Heart right ventricle (tissue), 16 donors: ENCODE results near the gene MBNL2. TPM values are rescaled to one million over a fixed set of nuclear protein-coding genes. Genes with fewer than 3 reads are reported as not detected.
A peak's percentile ranks its signal among the peaks of the same experiment; 100 is the strongest.

Experiments
- ATAC-seq, 8 donors: fragments of 200-7000 bp; cut with Tn5 transposase; one replicate each; pipeline ENCODE4 v1.9.1; 2020; ENCODE audit warnings: mild to moderate bottlenecking in 8 of 8, moderate library complexity in 8 of 8, moderate number of reproducible peaks in 1 of 8
- DNase-seq, 2 donors: peaks; one replicate each; pipeline ENCODE4 v3.0.0-alpha.2; 2020
- H3K27ac ChIP-seq, 10 donors: fragments of 200-600 bp; sonication (generic) in 2 of 10; one replicate each; pipeline versions ENCODE4 v1.5.0 to v1.8.0; 2020 to 2022; ENCODE audit warnings: mild to moderate bottlenecking in 3 of 10
- H3K27me3 ChIP-seq, 7 donors: fragments of 200-600 bp; one replicate each; pipeline ENCODE4 v1.8.0; 2021 to 2022; ENCODE audit warnings: mild to moderate bottlenecking in 2 of 7
- H3K36me3 ChIP-seq, 9 donors: fragments of 200-600 bp; sonication (generic) in 1 of 9; one replicate each; pipeline versions ENCODE4 v1.5.0 to v1.8.0; 2020 to 2022; ENCODE audit warnings: mild to moderate bottlenecking in 2 of 9
- H3K4me1 ChIP-seq, 9 donors: fragments of 200-600 bp; sonication (generic) in 1 of 9; one replicate each; pipeline versions ENCODE4 v1.5.0 to v1.8.0; 2020 to 2022; ENCODE audit warnings: mild to moderate bottlenecking in 4 of 9
- H3K4me3 ChIP-seq, 10 donors: fragments of 200-600 bp; sonication (generic) in 2 of 10; one replicate each; pipeline versions ENCODE4 v1.5.0 to v1.8.0; 2020 to 2022; ENCODE audit warnings: mild to moderate bottlenecking in 7 of 10, moderate library complexity in 2 of 10
- H3K9me3 ChIP-seq, 11 donors: fragments of 200-600 bp in 10 of 11; sonication (generic) in 2 of 11; one replicate each; pipeline versions ENCODE4 v1.5.0 to v1.8.0; 2013 to 2022; ENCODE audit warnings: mild to moderate bottlenecking in 2 of 11, control low read depth in 1 of 11, moderate library complexity in 1 of 11
- CTCF ChIP-seq, 9 donors: fragments of 200-600 bp; sonication (generic) in 2 of 9; IDR thresholded peaks; one replicate each; pipeline versions ENCODE4 v1.5.0 to v1.8.0; 2021 to 2022; ENCODE audit warnings: antibody characterized with exemption in 9 of 9, mild to moderate bottlenecking in 5 of 9, moderate library complexity in 1 of 9
- WGBS, 2 donors: extraction: QIAGEN DNeasy Blood & Tissue Kit; methylation state at CpG; one replicate each; pipeline ENCODE4 v1.1.7; 2013; ENCODE audit warnings: inconsistent platforms in 1 of 2; 5-methylcytosine and 5-hydroxymethylcytosine counted together
- intact Hi-C, 10 donors: fragments of 100-400 bp; cut with DNase I; formaldehyde crosslinking; loops; one replicate each; pipeline versions ENCODE4 v1.11.1 to v1.14.2; 2022
- polyA plus RNA-seq, 2 donors: library from polyadenylated mRNA; stranded (reverse); fragments of 200-250 nt; gene quantifications; one replicate each; pipeline ENCODE4 v1.2.3, GENCODE V29; 2013
- total RNA-seq, 10 donors: library from RNA; stranded (reverse); fragmentation: NEBNext Ultra II Directional in 3 of 10; extraction: Animal tissue kit (Norgen Biotek cat#: 25700) in 3 of 10; gene quantifications; one replicate each; pipeline versions ENCODE4 v1.2.1 to v1.2.4, GENCODE V29; 2021 to 2023
- donor health status: Arrhythmogenic right ventricular cardiomyopathy.
- donor health status: ischemic (EF 13 %, LVEDD 7.1; RV severe dilation, severe dysfunction).
- donor health status: healthy with polysubstance abuse.
- donor health status: DM: no; HTN: yes; CAD: no.
- donor health status: DM: no; HTN: no; CAD: no.
- donor health status: ischemic (EF 25% LVEDD 6.9; RV normal size, moderate dysfunction).
- donor health status: ischemic (EF 25% LVEDD 5.7; RV mildly dilated, moderate dysfunction).
- donor health status: healthy.
- donor health status: DM: yes; HTN: yes; CAD: no.
- donor health status: Ischemic cardiomyopathy.
- donor health status: ischemic (EF 35%, LVEDD 5.7; RV mildly dilated, moderate dysfunction).
- donor health status: nonischemic (EF 11% LVEDD 7.7; RV severe dilation, severe dysfunction).
- donor health status: DM: yes; HTN: yes; CAD: no.
- donor health status: PGD.
- donor health status: ischemic (EF 29% LVEDD 5.4; RV normal size, mild dysfunction).
- donor health status: nonischemic (EF 23%, LVEDD 6.1; RV moderate dilation, normal function).

MBNL2 gene
- total and polyA plus RNA-seq, 12 donors = 17.2 to 95.0 (median 83.2) TPM

- Histone ChIP-seq H3K27me3 (no peaks in the 10 kb centered on the region), H3K4me3 (no peak overlapping the region), H3K9me3 (no peaks in the 10 kb centered on the region), H3K27ac (no peak overlapping the region), H3K36me3 (peaks cover 0 to 79% (median 4%) of the 10 kb centered on the region in 9 donors), H3K4me1 (peaks cover 0 to 34% (median 20%) of the 10 kb centered on the region in 9 donors)
- intact Hi-C loops = no loop called here
- TF ChIP-seq CTCF (IDR thresholded peaks at IDR 0.05) = no peak
- ATAC-seq (no peak), DNase-seq (no peak)
- WGBS, 2 donors = 91 to 100% methylated on average over 1 of the region's 1 CpG
Measured at GRCh38 chr13:97381189-97381588, 159.1 kb downstream of the MBNL2 start.

GRCh38 chr13:97382276-97382675, 160.1 kb downstream of the MBNL2 start:
- Histone ChIP-seq H3K4me1 (peaks cover 0 to 45% (median 22%) of the 10 kb centered on the region in 9 donors), H3K4me3 (no peak overlapping the region), H3K36me3 (peaks cover 0 to 79% (median 4%) of the 10 kb centered on the region in 9 donors), H3K27me3 (no peaks in the 10 kb centered on the region), H3K9me3 (no peaks in the 10 kb centered on the region), H3K27ac (no peak overlapping the region)
- no peak for DNase-seq
- WGBS, 2 donors = 96 to 97% methylated on average over 5 of the region's 5 CpGs
- TF ChIP-seq CTCF (IDR thresholded peaks at IDR 0.05) = no peak
- ATAC-seq = no peak
- intact Hi-C loops = no loop called here

GRCh38 chr13:97384371-97384770, 162.2 kb downstream of the MBNL2 start:
- no peak for TF ChIP-seq CTCF (IDR thresholded peaks at IDR 0.05)
- ATAC-seq (no peak), DNase-seq (no peak)
- Histone ChIP-seq H3K27ac (peak overlapping the region in 1 of 10 donors; percentile 51), H3K36me3 (peaks cover 0 to 70% (median 4%) of the 10 kb centered on the region in 9 donors), H3K4me1 (peaks cover 0 to 65% (median 22%) of the 10 kb centered on the region in 9 donors), H3K4me3 (no peak overlapping the region), H3K27me3 (no peaks in the 10 kb centered on the region), H3K9me3 (no peaks in the 10 kb centered on the region)
- 61 to 73% methylated on average over 2 of the region's 2 CpGs for WGBS, 2 donors
- intact Hi-C loops = no loop called here

- Histone ChIP-seq H3K27me3 (no peaks in the 10 kb centered on the region), H3K4me1 (peaks cover 0 to 62% (median 23%) of the 10 kb centered on the region in 9 donors), H3K27ac (peak overlapping the region in 2 of 10 donors; percentile 15 to 51), H3K36me3 (peaks cover 0 to 66% (median 4%) of the 10 kb centered on the region in 9 donors), H3K9me3 (no peaks in the 10 kb centered on the region), H3K4me3 (no peak overlapping the region)
- intact Hi-C loops = no loop called here
- DNase-seq (no peak), ATAC-seq (peak in 5 of 8 donors; percentile 30 to 69 (median 41))
- TF ChIP-seq CTCF (IDR thresholded peaks at IDR 0.05) = no peak
Measured at GRCh38 chr13:97385146-97385545, 163.0 kb downstream of the MBNL2 start.
